OCI-LY7 (cell line): ENCODE results near the gene BMPR1B.

Experiments
- EZH2phosphoT487 ChIP-seq: fragments of 200-600 bp; sonication (generic); IDR thresholded peaks from 2 replicates; pipeline ENCODE4 v1.6.1; 2018; ENCODE audit warnings: low read depth, borderline replicate concordance, mild to moderate bottlenecking, mixed run types, antibody characterized with exemption, low read length, moderate library complexity, mixed read lengths
- TF ChIP-seq, protein P1 (sequence below): fragments of 200-600 bp; sonication (generic); conservative IDR thresholded peaks from 2 replicates; pipeline ENCODE4 v1.5.1; 2014; ENCODE audit warnings: mild to moderate bottlenecking, antibody characterized with exemption, low read length, moderate library complexity, mixed read lengths

DNA sequence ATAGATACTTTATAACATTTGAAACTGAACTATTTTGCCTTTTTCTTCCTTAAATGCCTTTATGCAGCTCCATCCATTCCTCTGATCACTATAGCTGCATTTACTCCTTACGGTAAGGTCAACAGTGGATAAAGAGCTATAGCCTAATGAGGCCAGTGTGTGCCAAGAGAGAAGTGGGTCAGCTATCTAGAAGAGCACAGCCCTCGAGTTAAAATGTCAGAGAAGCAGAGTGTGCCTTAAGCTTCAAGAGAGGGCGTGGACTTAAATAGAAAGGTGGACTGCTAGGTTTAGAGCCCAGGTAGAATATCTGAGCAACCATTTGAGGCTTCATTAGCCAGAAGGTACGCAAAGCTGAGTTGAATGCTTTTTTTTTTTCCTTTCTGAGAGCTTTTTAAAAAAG, 347.4 kb downstream of the BMPR1B start:
- TF ChIP-seq, protein P1, sequence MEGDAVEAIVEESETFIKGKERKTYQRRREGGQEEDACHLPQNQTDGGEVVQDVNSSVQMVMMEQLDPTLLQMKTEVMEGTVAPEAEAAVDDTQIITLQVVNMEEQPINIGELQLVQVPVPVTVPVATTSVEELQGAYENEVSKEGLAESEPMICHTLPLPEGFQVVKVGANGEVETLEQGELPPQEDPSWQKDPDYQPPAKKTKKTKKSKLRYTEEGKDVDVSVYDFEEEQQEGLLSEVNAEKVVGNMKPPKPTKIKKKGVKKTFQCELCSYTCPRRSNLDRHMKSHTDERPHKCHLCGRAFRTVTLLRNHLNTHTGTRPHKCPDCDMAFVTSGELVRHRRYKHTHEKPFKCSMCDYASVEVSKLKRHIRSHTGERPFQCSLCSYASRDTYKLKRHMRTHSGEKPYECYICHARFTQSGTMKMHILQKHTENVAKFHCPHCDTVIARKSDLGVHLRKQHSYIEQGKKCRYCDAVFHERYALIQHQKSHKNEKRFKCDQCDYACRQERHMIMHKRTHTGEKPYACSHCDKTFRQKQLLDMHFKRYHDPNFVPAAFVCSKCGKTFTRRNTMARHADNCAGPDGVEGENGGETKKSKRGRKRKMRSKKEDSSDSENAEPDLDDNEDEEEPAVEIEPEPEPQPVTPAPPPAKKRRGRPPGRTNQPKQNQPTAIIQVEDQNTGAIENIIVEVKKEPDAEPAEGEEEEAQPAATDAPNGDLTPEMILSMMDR = no peak
- TF ChIP-seq EZH2phosphoT487 = no peak
